H1 (cell line): Measurements from ENCODE around the gene RNU6-8. TPM values are rescaled to one million over a fixed set of nuclear protein-coding genes. Genes with fewer than 3 reads are reported as not detected.

Source experiments
- CTCF ChIA-PET: fragments of 300-600 bp; sonication (Branson Sonifier 250); formaldehyde crosslinking; loops from one replicate; lab custom pipeline; 2021; ENCODE audit not compliant: partially characterized antibody; lab: Charles Lee
- POLR2A ChIA-PET: fragments of 300-600 bp; sonication (Branson Sonifier 250); formaldehyde crosslinking; loops from one replicate; lab custom pipeline; 2021; ENCODE audit warnings: inconsistent platforms; ENCODE audit not compliant: partially characterized antibody; lab: Charles Lee
- DNase-seq, 2 experiments: peaks; one replicate each; pipeline versions ENCODE4 v3.0.0 to v3.0.0-alpha.2; 2010 to 2022; ENCODE audit warnings: low spot score in 2 of 2, low read depth in 1 of 2, mixed read lengths in 1 of 2
- FAIRE-seq: peaks from 2 replicates; lab custom pipeline; 2011; peaks lifted over from hg19 to GRCh38; lab: Jason Lieb, UNC
- H2AFZ ChIP-seq: 2 replicates; pipeline ENCODE4 v1.8.1; 2012; ENCODE audit warnings: low read length, inconsistent platforms
- H2AK5ac ChIP-seq: 2 replicates; pipeline ENCODE4 v1.6.1; 2013; ENCODE audit warnings: low read depth, low read length
- H2BK120ac ChIP-seq: replicated peaks from 2 replicates; pipeline ENCODE3; 2013; ENCODE audit warnings: low read depth, low read length, inconsistent platforms
- H2BK12ac ChIP-seq: 2 replicates; pipeline ENCODE4 v1.6.1; 2013; ENCODE audit warnings: low read depth, low read length
- H2BK15ac ChIP-seq: 2 replicates; pipeline ENCODE4 v1.6.1; 2013; ENCODE audit warnings: low read length
- H2BK20ac ChIP-seq: 2 replicates; pipeline ENCODE4 v1.6.1; 2013; ENCODE audit warnings: low read length
- H2BK5ac ChIP-seq: 2 replicates; pipeline ENCODE4 v1.6.1; 2013; ENCODE audit warnings: low read depth, low read length
- H3K14ac ChIP-seq: 2 replicates; pipeline ENCODE4 v1.6.1; 2013; ENCODE audit warnings: inconsistent platforms; ENCODE audit not compliant: insufficient read length
- H3K18ac ChIP-seq: 2 replicates; pipeline ENCODE4 v1.6.1; 2013; ENCODE audit warnings: low read length; ENCODE audit errors: extremely low read depth
- H3K23ac ChIP-seq: 2 replicates; pipeline ENCODE4 v1.6.1; 2013; ENCODE audit warnings: inconsistent platforms; ENCODE audit not compliant: insufficient read length
- H3K23me2 ChIP-seq: 2 replicates; pipeline ENCODE4 v1.6.1; 2013; ENCODE audit warnings: low read depth, low read length
- H3K27ac ChIP-seq: 2 replicates; pipeline ENCODE4 v1.6.1; 2011; ENCODE audit warnings: low read depth, low read length, inconsistent platforms
- H3K27me3 ChIP-seq, 4 experiments: replicated peaks in 1 of 4; 1 replicate in 1 of 4; 2 replicates in 3 of 4; pipeline versions ENCODE4 v1.6.1 to v1.8.1; 2011 to 2013; ENCODE audit warnings: low read length in 3 of 4, mild to moderate bottlenecking in 3 of 4, inconsistent platforms in 2 of 4, mixed read lengths in 2 of 4, moderate library complexity in 1 of 4; ENCODE audit not compliant: control insufficient read depth in 3 of 4, insufficient read depth in 3 of 4; ENCODE audit errors: extremely low read depth in 1 of 4
- H3K36me3 ChIP-seq, 4 experiments: 2 replicates each; pipeline versions ENCODE4 v1.6.1 to v1.8.1; 2011 to 2013; ENCODE audit warnings: mild to moderate bottlenecking in 4 of 4, low read length in 3 of 4, moderate library complexity in 2 of 4, control low read depth in 1 of 4, inconsistent platforms in 1 of 4; ENCODE audit not compliant: insufficient read depth in 4 of 4, control insufficient read depth in 2 of 4
- H3K4ac ChIP-seq: replicated peaks from 2 replicates; pipeline ENCODE3; 2013; ENCODE audit warnings: low read length, low read depth, mixed read lengths, inconsistent platforms; ENCODE audit not compliant: insufficient read length
- H3K4me1 ChIP-seq, 4 experiments: replicated peaks in 1 of 4; 1 replicate in 1 of 4; 2 replicates in 3 of 4; pipeline versions ENCODE4 v1.6.1 to v1.8.1; 2011 to 2013; ENCODE audit warnings: low read length in 3 of 4, inconsistent platforms in 2 of 4, mixed read lengths in 1 of 4; ENCODE audit not compliant: insufficient read depth in 4 of 4, control insufficient read depth in 3 of 4
- H3K4me2 ChIP-seq, 2 experiments: 2 replicates each; pipeline versions ENCODE4 v1.6.1 to v1.8.1; 2011 to 2013; ENCODE audit warnings: low read depth in 2 of 2, low read length in 2 of 2, control low read depth in 1 of 2, inconsistent platforms in 1 of 2, mild to moderate bottlenecking in 1 of 2; ENCODE audit not compliant: insufficient read depth in 1 of 2
- H3K4me3 ChIP-seq, 4 experiments: fragments of 200-600, 300-600 bp in 1 of 4; sonication (generic), shearing (Covaris generic), sonication (Bioruptor Twin) in 1 of 4; 2 replicates each; pipeline versions ENCODE4 v1.5.1 to v1.8.1; 2011 to 2016; ENCODE audit warnings: low read length in 4 of 4, low read depth in 3 of 4, control low read depth in 2 of 4, inconsistent platforms in 2 of 4, mild to moderate bottlenecking in 2 of 4, mixed read lengths in 1 of 4, moderate library complexity in 1 of 4; ENCODE audit not compliant: insufficient read depth in 2 of 4; ENCODE audit errors: extremely low read depth in 1 of 4
- H3K56ac ChIP-seq: replicated peaks from 2 replicates; pipeline ENCODE3; 2013; ENCODE audit warnings: low read depth, mild to moderate bottlenecking, mixed read lengths, low read length, inconsistent platforms; ENCODE audit not compliant: insufficient read length
- H3K79me1 ChIP-seq: 2 replicates; pipeline ENCODE4 v1.6.1; 2013; ENCODE audit warnings: low read depth, low read length, control low read depth
- H3K79me2 ChIP-seq, 2 experiments: 2 replicates each; pipeline versions ENCODE4 v1.6.1 to v1.8.1; 2012 to 2013; ENCODE audit warnings: low read length in 2 of 2, mild to moderate bottlenecking in 2 of 2, inconsistent platforms in 1 of 2; ENCODE audit not compliant: insufficient read depth in 2 of 2, control insufficient read depth in 1 of 2
- H3K9ac ChIP-seq, 4 experiments: replicated peaks in 1 of 4; 1 replicate in 1 of 4; 2 replicates in 3 of 4; pipeline versions ENCODE4 v1.6.1 to v1.8.1; 2011 to 2013; ENCODE audit warnings: low read depth in 3 of 4, low read length in 3 of 4, control low read depth in 2 of 4, mild to moderate bottlenecking in 2 of 4, moderate library complexity in 2 of 4, inconsistent platforms in 1 of 4; ENCODE audit errors: extremely low read depth in 1 of 4
- H3K9me3 ChIP-seq, 2 experiments: 2 replicates each; pipeline versions ENCODE4 v1.6.1 to v1.8.1; 2012 to 2013; ENCODE audit warnings: mild to moderate bottlenecking in 2 of 2, moderate library complexity in 2 of 2, control low read depth in 1 of 2, inconsistent platforms in 1 of 2, low read depth in 1 of 2, low read length in 1 of 2, mixed read lengths in 1 of 2; ENCODE audit not compliant: insufficient read depth in 2 of 2
- H4K20me1 ChIP-seq, 2 experiments: replicated peaks in 1 of 2; 2 replicates each; pipeline versions ENCODE3 to v1.8.1; 2011 to 2013; ENCODE audit warnings: inconsistent platforms in 2 of 2, low read length in 2 of 2, mild to moderate bottlenecking in 1 of 2; ENCODE audit not compliant: insufficient read depth in 2 of 2, control insufficient read depth in 1 of 2
- H4K5ac ChIP-seq: 2 replicates; pipeline ENCODE4 v1.6.1; 2013; ENCODE audit warnings: low read length, low read depth, mixed read lengths, inconsistent platforms; ENCODE audit not compliant: insufficient read length
- H4K8ac ChIP-seq: 2 replicates; pipeline ENCODE4 v1.8.0; 2013; ENCODE audit warnings: mild to moderate bottlenecking, moderate library complexity, low read length, inconsistent platforms; ENCODE audit not compliant: insufficient read depth; ENCODE audit errors: extremely low read depth
- H4K91ac ChIP-seq: replicated peaks from 2 replicates; pipeline ENCODE3; 2013; ENCODE audit warnings: low read length, mixed read lengths, inconsistent platforms; ENCODE audit not compliant: insufficient read length
- CREB1 ChIP-seq: IDR thresholded peaks from 2 replicates; pipeline ENCODE4 v1.6.1; 2012; ENCODE audit warnings: inconsistent platforms
- PHF8 ChIP-seq: fragments of 200-600 bp; sonication (generic); conservative IDR thresholded peaks from 2 replicates; pipeline ENCODE4 v1.7.1; 2012; ENCODE audit warnings: low read depth, mild to moderate bottlenecking, inconsistent platforms, low read length, moderate library complexity
- RNF2 ChIP-seq: fragments of 200-900, 300-1000 bp; sonication (generic); IDR thresholded peaks from 2 replicates; pipeline ENCODE4 v1.7.1; 2016; ENCODE audit warnings: borderline replicate concordance, low read depth, mild to moderate bottlenecking, antibody characterized with exemption, low read length; ENCODE audit not compliant: poor library complexity, severe bottlenecking; ENCODE audit errors: missing control alignments
- SIN3A ChIP-seq, 2 experiments: IDR thresholded peaks in 1 of 2; conservative IDR thresholded peaks in 1 of 2; 2 replicates each; pipeline ENCODE4 v1.6.1; 2011 to 2012; ENCODE audit warnings: low read length in 2 of 2, improper control_type of control experiment in 1 of 2, low read depth in 1 of 2, mild to moderate bottlenecking in 1 of 2
- SRF ChIP-seq: IDR thresholded peaks from 2 replicates; pipeline ENCODE4 v1.6.1; 2011; ENCODE audit warnings: mild to moderate bottlenecking, low read depth, low read length, moderate library complexity
- TAF1 ChIP-seq: IDR thresholded peaks from 2 replicates; pipeline ENCODE4 v1.6.1; 2011; ENCODE audit warnings: mild to moderate bottlenecking, low read depth, low read length
- WGBS, 2 experiments: shearing (Covaris generic) in 1 of 2; methylation state at CpG; one replicate each; pipeline versions ENCODE4 v1.1.6 to v1.1.7; 2013 to 2015; ENCODE audit warnings: low lambda C conversion rate in 2 of 2, mixed read lengths in 2 of 2, inconsistent platforms in 1 of 2, low coverage in 1 of 2, missing lambda C conversion rate in 1 of 2; ENCODE audit not compliant: insufficient replicate concordance in 2 of 2, insufficient coverage in 1 of 2, insufficient read length in 1 of 2; ENCODE audit errors: extremely low coverage in 1 of 2, missing lambda C conversion rate in 1 of 2; 5-methylcytosine and 5-hydroxymethylcytosine counted together
- long read RNA-seq, 2 experiments: library from RNA in 1 of 2; library from capped mRNA in 1 of 2; stranded (forward); transcript quantifications; one replicate each; pipeline ENCODE4 v2.0.0, GENCODE V29; 2021; ENCODE audit warnings: inconsistent platforms in 1 of 2
- polyA minus RNA-seq, 3 experiments: library from RNA; depleted of rRNA, polyadenylated mRNA; stranded (reverse); fragments of >200 nt; gene quantifications; 1 replicate in 2 of 3; 2 replicates in 1 of 3; pipeline ENCODE4 v1.2.3, GENCODE V29; 2011
- polyA plus RNA-seq, 7 experiments: library from polyadenylated mRNA; depleted of rRNA in 3 of 7; stranded (reverse) in 5 of 7; unstranded in 2 of 7; fragments of >200 nt in 5 of 7; fragments of 200-250 nt in 2 of 7; gene quantifications; 1 replicate in 5 of 7; 2 replicates in 1 of 7; 4 replicates in 1 of 7; pipeline versions ENCODE4 v1.2.1 to v1.2.3, GENCODE V29; 2011 to 2013; ENCODE audit warnings: missing spikeins in 2 of 7, mixed read lengths in 2 of 7
- total RNA-seq: library from RNA; stranded (reverse); fragmentation: NEBNext Ultra II Directional; extraction: Animal tissue kit (Norgen Biotek cat#: 25700); gene quantifications from 2 replicates; pipeline ENCODE4 v1.2.1, GENCODE V29; 2021
- TF ChIP-seq, protein P1 (sequence below): IDR thresholded peaks from 2 replicates; pipeline ENCODE4 v1.6.1; 2012; ENCODE audit warnings: inconsistent platforms

RNU6-8 gene
- total RNA-seq (not detected in 2 replicates), polyA plus RNA-seq (2011; rRNA removed) (not detected in 2 replicates), polyA minus RNA-seq (2011; rRNA and poly(A)+ RNA removed) (under 0.01 TPM in 2 replicates)
- polyA plus RNA-seq (2011; cell fraction: cytosol; rRNA removed): not detected
- not detected for polyA plus RNA-seq (2011; cell fraction: nucleus; rRNA removed)
- not detected in 4 replicates for polyA plus RNA-seq (2012, experiment 1 of 2)
- not detected for polyA plus RNA-seq (2012, experiment 2 of 2)
- polyA plus RNA-seq (2013, experiment 1 of 2): not detected
- not detected for polyA plus RNA-seq (2013, experiment 2 of 2)
- polyA minus RNA-seq (2011; cell fraction: cytosol; rRNA and poly(A)+ RNA removed): not detected
- polyA minus RNA-seq (2011; cell fraction: nucleus; rRNA and poly(A)+ RNA removed): not detected
- long read RNA-seq, experiment 1, transcript RNU6-8-201 (1 exons, 107 nt): major isoform, 7 of 7 reads
- long read RNA-seq, experiment 1, partial matches to known transcripts: 0 of 7 reads
- long read RNA-seq, experiment 1, other reads (novel, unspliced or antisense): 0 of 7 reads
- long read RNA-seq, experiment 2: 0 reads

DNA sequence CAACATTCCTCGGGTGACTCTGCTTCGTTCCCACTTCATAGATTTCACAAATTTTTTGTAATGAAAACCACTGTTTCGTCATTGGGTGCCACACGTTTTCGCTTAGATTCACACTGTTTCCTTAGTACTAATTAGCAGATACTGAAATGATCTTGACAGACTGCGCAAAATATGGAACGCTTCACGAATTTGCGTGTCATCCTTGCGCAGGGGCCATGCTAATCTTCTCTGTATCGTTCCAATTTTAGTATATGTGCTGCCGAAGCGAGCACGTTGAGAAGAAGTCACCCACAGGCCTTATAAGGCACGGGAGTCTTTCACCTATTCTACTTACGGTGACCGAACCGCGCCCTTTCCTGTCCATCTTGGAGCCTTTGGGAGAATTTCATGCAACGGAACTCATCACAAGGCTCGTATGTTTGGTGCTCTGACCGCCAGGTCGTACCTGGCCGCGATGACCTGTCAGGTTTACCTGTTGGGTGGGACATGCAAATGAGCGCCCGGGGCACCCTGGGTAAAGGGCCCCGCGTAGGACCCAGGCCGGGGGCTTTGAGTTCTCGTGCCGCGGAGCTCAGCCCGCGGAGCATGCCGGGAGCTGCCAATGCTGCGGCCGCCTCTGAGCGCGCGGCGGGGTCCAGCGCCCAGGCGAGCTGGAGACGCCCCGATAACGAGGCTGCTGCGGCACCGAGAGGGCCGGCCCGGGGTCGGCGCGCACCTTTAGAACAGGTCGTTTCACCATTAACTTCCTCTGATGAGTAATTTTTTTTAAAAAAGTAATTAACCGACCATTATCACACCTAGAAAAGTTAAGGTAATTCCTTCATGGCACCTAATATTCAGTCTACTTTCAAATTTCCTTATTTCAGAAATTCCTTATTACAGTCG is at the start of gene RNU6-8:
Gene RNU6-8 (minus strand): TSS at position 272 of the 885 bp plus-strand sequence.
- peak within 1 kb of the TSS; percentile 90 for H2AFZ ChIP-seq
- H3K4me2 ChIP-seq: peak within 1 kb of the TSS; percentile 86 to 99
- H3K56ac ChIP-seq: peak within 1 kb of the TSS; percentile 66
- peaks cover 18% of the 10 kb centered on the region for H3K23me2 ChIP-seq
- H3K4ac ChIP-seq: no peak within 1 kb of the TSS
- H3K27me3 ChIP-seq: no peaks in the 10 kb centered on the region; a peak in 1 of 7 replicates
- H3K4me3 ChIP-seq: peak within 1 kb of the TSS; percentile 48 to 93 (median 90)
- WGBS, 2 experiments: 2% methylated on average over 57 of the region's 57 CpGs; no CpG with 5 or more reads in 1 of the 2 experiments
- peaks cover 0 to 2% of the 10 kb centered on the region in 2 experiments for H4K20me1 ChIP-seq
- H3K79me1 ChIP-seq: no peaks in the 10 kb centered on the region
- no peak within 1 kb of the TSS for H2BK20ac ChIP-seq
- peak within 1 kb of the TSS; percentile 92 for H2BK120ac ChIP-seq
- no peaks in the 10 kb centered on the region for H3K9me3 ChIP-seq
- peak within 1 kb of the TSS; percentile 91; the same call in 1 of the 2 replicates for H4K8ac ChIP-seq
- peak within 1 kb of the TSS; percentile 93 for H3K18ac ChIP-seq
- H2BK15ac ChIP-seq: no peak within 1 kb of the TSS
- FAIRE-seq (no peak), DNase-seq (peak; percentile 82 to 85)
- no peak within 1 kb of the TSS for H3K14ac ChIP-seq
- H2BK5ac ChIP-seq: peak within 1 kb of the TSS; percentile 92; the same call in 1 of the 2 replicates
- H4K5ac ChIP-seq: peak within 1 kb of the TSS; percentile 83
- H2BK12ac ChIP-seq: peak within 1 kb of the TSS; percentile 94; the same call in 1 of the 2 replicates
- H3K4me1 ChIP-seq: peaks cover 0 to 4% (median 1%) of the 10 kb centered on the region in 4 experiments; a peak in 3 of 7 replicates
- POLR2A ChIA-PET: interaction anchor here (1.0 to 2.4 kb wide), 2 partner anchors 126 to 168 kb away, joined by 3 to 17 read pairs; partner anchors contain the start of gene ARHGAP5
- H3K9ac ChIP-seq: peak within 1 kb of the TSS; percentile 15 to 99 (median 86)
- H3K23ac ChIP-seq: no peak within 1 kb of the TSS
- CTCF ChIA-PET: interaction anchor here (1.0 to 1.3 kb wide), 2 partner anchors 41 to 48 kb away, joined by 3 read pairs; no protein-coding TSS in a partner anchor
- H2AK5ac ChIP-seq: no peak within 1 kb of the TSS
- H3K79me2 ChIP-seq: no peaks in the 10 kb centered on the region
- H4K91ac ChIP-seq: peak within 1 kb of the TSS; percentile 92
- H3K27ac ChIP-seq: peak within 1 kb of the TSS; percentile 92
- no peaks in the 10 kb centered on the region for H3K36me3 ChIP-seq
- 0 out of 2 replicates have a peak, but pooled peaks have one; percentile 27 for TF ChIP-seq PHF8
- TF ChIP-seq RNF2: no peak
- TF ChIP-seq, protein P1, sequence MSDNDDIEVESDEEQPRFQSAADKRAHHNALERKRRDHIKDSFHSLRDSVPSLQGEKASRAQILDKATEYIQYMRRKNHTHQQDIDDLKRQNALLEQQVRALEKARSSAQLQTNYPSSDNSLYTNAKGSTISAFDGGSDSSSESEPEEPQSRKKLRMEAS: peak; percentile 59
- peak in 1 of 2 experiments; percentile 63; a peak in 2 of 4 replicates for TF ChIP-seq SIN3A (conservative IDR thresholded peaks at IDR 0.05 in 1 of 2, IDR thresholded peaks at IDR 0.05 in 1 of 2; ENCODE audit: low read depth in 1 of 2, low read length in 2 of 2)
- TF ChIP-seq CREB1: no peak
- no peak for TF ChIP-seq SRF
- peak; percentile 50 for TF ChIP-seq TAF1
